GM23248 (cell line): ENCODE measurements around the gene CACNA1B.

Experiments
- EZH2 ChIP-seq: fragments of 200-600 bp; sonication (generic); IDR thresholded peaks from 2 replicates; pipeline ENCODE4 v1.6.1; 2018; ENCODE audit warnings: antibody characterized with exemption, mild to moderate bottlenecking; ENCODE audit not compliant: insufficient read depth, poor library complexity, severe bottlenecking
- EZH2phosphoT487 ChIP-seq: fragments of 200-600 bp; sonication (generic); IDR thresholded peaks from 2 replicates; pipeline ENCODE4 v1.6.1; 2018; ENCODE audit warnings: antibody characterized with exemption, moderate library complexity, mild to moderate bottlenecking, low read depth; ENCODE audit not compliant: insufficient read depth

DNA sequence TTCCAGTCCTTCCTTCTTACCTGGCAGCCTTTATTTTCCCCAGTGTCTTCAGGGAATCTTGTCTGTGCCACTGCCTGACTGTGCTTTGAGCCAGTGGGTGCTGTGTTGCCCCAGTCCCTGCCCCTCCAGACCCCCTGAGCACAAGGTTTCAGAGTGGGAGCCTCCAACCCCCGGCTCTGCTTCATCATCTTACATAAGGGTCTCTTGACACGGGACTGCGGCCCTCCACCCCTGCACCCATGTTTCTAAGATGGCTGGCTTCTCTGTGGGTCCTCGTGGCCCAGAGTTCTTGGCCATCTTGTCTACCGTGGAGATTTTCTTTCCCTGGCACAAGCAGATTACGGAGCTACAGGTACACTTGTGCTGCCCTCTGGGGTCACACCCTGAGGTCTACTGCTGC lies 194.1 kb downstream of the CACNA1B start:
- TF ChIP-seq EZH2 (no peak), EZH2phosphoT487 (no peak)
